GM21367 (cell line): ENCODE measurements around the gene BSPH1.
"Not testable (repeated sequence)": the region's sequence is repeated elsewhere in the genome, so short reads cannot be mapped to it uniquely, and the experiment has no call there.

ENCODE experiments used
- ATAC-seq: cut with Tn5 transposase; IDR thresholded peaks from one replicate; pipeline ENCODE4 v1.9.1; 2021; ENCODE audit not compliant: unreplicated experiment

The BSPH1 gene

GRCh38 chr19:47928581-47928980 is 63.4 kb downstream of the BSPH1 start:
- not testable (repeated sequence) for ATAC-seq

DNA sequence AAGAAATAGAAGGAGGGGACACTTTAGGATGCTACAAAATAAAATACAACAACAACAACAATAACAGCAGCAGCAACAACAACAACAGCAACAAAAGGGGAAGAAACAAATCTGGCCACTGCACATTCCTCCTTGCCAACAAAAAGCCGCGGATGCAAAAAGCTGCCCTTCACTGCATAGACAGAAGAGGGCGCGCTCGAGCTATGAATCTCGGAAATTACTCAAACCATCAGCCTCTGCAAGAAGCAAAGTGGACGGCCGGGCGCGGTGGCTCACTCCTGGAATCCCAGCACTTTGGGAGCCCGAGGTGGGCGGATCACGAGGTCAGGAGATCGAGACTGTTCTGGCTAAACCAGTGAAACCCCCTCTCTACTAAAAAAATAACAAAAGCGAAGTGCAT is 71.9 kb downstream of the BSPH1 start:
- ATAC-seq = not testable (repeated sequence)
